Esophagus (tissue), 2 donors: ENCODE results near the gene THADA. TPM values are rescaled to one million over a fixed set of nuclear protein-coding genes. Genes with fewer than 3 reads are reported as not detected.

Experiments
- H3K27ac ChIP-seq, 2 donors: one replicate each; pipeline ENCODE4 v1.5.1; 2013; ENCODE audit warnings: low read depth in 2 of 2, mild to moderate bottlenecking in 2 of 2, inconsistent platforms in 1 of 2, low read length in 1 of 2, moderate library complexity in 1 of 2
- H3K27me3 ChIP-seq, 2 donors: one replicate each; pipeline ENCODE4 v1.6.1; 2013; ENCODE audit warnings: low read length in 2 of 2, control low read depth in 1 of 2, mild to moderate bottlenecking in 1 of 2; ENCODE audit not compliant: insufficient read depth in 2 of 2, control insufficient read depth in 1 of 2
- H3K36me3 ChIP-seq, 2 donors: one replicate each; pipeline ENCODE4 v1.6.1; 2013; ENCODE audit warnings: low read length in 1 of 2; ENCODE audit not compliant: control insufficient read depth in 2 of 2, insufficient read depth in 2 of 2
- H3K4me1 ChIP-seq, 2 donors: one replicate each; pipeline ENCODE4 v1.6.1; 2013; ENCODE audit warnings: low read length in 1 of 2; ENCODE audit not compliant: control insufficient read depth in 2 of 2, insufficient read depth in 2 of 2
- H3K4me3 ChIP-seq, 2 donors: one replicate each; pipeline ENCODE4 v1.5.1; 2013; ENCODE audit warnings: low read length in 2 of 2, mild to moderate bottlenecking in 2 of 2, low read depth in 1 of 2, moderate library complexity in 1 of 2
- H3K9me3 ChIP-seq, 2 donors: one replicate each; pipeline ENCODE4 v1.6.1; 2013; ENCODE audit warnings: mild to moderate bottlenecking in 2 of 2, low read depth in 1 of 2, low read length in 1 of 2, moderate library complexity in 1 of 2; ENCODE audit not compliant: control insufficient read depth in 2 of 2, insufficient read depth in 1 of 2
- WGBS, 2 donors: extraction: QIAGEN DNeasy Blood & Tissue Kit; methylation state at CpG; one replicate each; pipeline ENCODE4 v1.1.7; 2013; 5-methylcytosine and 5-hydroxymethylcytosine counted together
- polyA plus RNA-seq, 2 donors: library from polyadenylated mRNA; stranded (reverse); fragments of 200-250 nt; gene quantifications; one replicate each; pipeline ENCODE4 v1.2.3, GENCODE V29; 2013
- donor health status: healthy with polysubstance abuse.
- donor health status: Bipolar disorder and iron deficiency.

THADA gene
- polyA plus RNA-seq, 2 donors, result 8.3 to 13.2 TPM

DNA sequence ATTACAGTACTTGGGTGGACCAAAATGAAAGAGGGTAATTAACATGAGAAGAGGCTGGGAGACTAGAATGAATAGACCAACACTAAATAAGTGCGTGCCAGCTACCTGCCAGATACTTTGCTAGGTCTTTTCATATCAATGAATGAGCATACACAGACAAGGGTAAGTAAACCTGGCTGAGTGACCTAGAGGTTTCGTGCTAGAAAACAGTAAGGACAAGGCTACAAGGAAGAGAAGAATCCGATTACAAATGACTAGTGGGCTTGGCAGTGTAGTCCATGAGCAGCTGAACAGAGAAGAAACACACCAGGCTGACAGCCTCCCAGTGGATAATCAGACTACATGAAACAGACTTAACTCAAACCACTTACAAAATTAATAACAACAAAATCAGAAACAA, 64.6 kb downstream of the THADA start:
- 79 to 89% methylated on average over 3 of the region's 3 CpGs for whole genome bisulfite sequencing, 2 donors
- Histone ChIP-seq H3K9me3 (no peaks in the 10 kb centered on the region), H3K36me3 (no peaks in the 10 kb centered on the region), H3K27me3 (no peaks in the 10 kb centered on the region), H3K4me1 (no peaks in the 10 kb centered on the region), H3K27ac (no peak overlapping the region), H3K4me3 (no peak overlapping the region)

DNA sequence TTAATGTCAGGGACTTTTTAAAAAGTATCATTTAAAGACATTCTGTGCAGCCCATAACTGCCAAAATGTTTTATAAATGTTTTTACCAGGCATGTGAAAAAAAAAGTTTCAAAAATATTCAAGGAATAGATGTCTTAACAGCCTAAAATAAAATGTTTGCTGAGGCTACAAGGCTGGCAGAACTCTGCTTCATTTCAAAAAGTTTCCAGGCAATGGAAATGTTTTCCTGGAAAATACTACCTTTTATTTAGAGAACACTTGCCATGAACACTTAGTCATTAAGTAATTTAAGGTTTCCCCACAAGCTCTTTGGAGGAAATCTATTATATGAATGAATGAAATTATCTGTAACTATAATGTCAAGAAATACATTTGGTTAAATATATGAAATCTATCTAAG, 68.8 kb downstream of the THADA start:
- H3K27ac ChIP-seq, result no peak overlapping the region
- no peaks in the 10 kb centered on the region for H3K36me3 ChIP-seq
- no peaks in the 10 kb centered on the region for H3K4me1 ChIP-seq
- peaks cover 0 to 3% of the 10 kb centered on the region in 2 donors for H3K9me3 ChIP-seq
- no peak overlapping the region for H3K4me3 ChIP-seq
- no peaks in the 10 kb centered on the region for H3K27me3 ChIP-seq

DNA sequence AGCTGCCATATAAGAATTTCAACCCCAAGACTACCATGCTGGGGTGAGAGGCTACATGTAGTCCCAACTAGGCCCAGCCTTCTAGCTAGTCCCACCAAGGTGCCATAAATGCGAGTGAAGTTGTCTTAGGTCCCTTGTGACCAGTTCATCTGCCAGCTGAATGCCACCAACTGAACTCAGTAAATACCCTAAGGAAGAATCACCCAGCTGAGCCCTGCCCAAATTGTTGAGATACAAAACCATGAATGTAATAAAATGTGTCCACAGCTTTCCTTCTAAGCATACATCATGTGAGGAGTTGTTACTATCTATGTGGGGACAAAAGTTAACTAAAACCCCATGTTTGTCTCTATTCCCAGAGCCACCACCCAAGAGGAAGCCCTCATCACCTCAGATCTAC, 70.3 kb downstream of the THADA start:
- Histone ChIP-seq H3K27ac (peak overlapping the region in 1 of 2 donors; percentile 24), H3K36me3 (no peaks in the 10 kb centered on the region)
- WGBS, 2 donors, result 96 to 100% methylated on average over 1 of the region's 1 CpG

DNA sequence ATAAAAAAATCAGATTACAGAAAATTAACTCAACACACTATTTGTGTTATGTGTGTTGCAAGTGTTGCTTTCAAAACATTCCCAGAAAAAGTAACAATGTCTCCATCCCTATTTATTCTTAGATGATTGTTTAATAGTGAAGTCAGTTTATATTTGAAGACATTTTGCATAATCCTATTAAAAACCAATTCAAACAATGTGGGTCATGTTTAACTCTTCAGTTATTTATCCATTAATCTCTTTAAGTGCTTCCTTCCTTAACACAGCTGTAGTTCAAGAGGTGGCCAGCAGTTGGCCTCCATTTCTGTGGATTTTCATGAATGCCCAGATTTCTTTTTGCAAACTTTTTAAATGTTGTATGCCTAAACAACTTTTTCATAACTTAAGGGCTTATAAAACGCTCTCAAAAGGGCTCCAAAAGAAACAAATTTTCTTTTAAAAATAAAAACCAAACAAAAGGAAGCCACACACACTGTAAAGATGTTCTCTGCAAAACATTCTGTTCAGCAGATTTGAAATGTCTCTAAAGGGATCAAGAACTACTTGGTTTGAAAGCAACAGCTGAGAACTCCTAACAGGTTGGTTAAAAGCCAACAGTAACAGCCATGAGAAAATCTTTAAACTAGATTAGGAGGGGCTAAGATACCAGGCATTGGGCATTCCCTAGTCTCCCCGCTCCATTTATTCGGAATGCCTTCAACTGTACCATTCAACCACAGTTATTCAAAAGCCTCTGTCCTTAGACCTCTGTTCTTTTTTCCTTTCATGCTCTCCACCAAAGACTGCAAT, 71.5 kb downstream of the THADA start:
- no peaks in the 10 kb centered on the region for H3K36me3 ChIP-seq
- no peaks in the 10 kb centered on the region for H3K4me1 ChIP-seq
- no peak overlapping the region for H3K4me3 ChIP-seq
- H3K9me3 ChIP-seq, result peaks cover 0 to 3% of the 10 kb centered on the region in 2 donors
- H3K27ac ChIP-seq, result peak overlapping the region in 1 of 2 donors; percentile 23
- H3K27me3 ChIP-seq, result no peaks in the 10 kb centered on the region
- 76 to 80% methylated on average over 3 of the region's 3 CpGs for WGBS, 2 donors

More for the DNA sequence above, 70.3 kb downstream of the THADA start:
- Histone ChIP-seq H3K4me1 (no peaks in the 10 kb centered on the region), H3K4me3 (no peak overlapping the region), H3K27me3 (no peaks in the 10 kb centered on the region), H3K9me3 (peaks cover 0 to 3% of the 10 kb centered on the region in 2 donors)

DNA sequence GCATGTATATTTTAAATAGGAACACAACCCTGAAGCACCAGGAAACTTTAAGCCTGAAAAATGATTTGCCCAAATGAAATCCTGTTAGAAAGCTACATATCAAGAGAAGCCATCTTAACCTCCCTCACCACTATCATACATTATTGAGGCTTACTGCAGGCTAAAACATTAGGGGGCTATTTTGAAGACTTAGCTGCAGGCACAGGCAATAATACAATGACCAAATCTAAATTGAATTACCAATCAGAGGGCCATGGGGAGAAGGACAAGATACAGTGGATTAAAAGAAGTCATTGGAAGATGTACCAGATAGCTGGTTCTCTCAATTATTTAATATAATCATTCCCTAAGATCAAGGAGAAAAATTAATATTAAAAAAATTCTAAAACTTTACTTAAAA, 73.7 kb downstream of the THADA start:
- H3K9me3 ChIP-seq, result peaks cover 0 to 3% of the 10 kb centered on the region in 2 donors
- H3K4me3 ChIP-seq, result no peak overlapping the region
- H3K4me1 ChIP-seq, result no peaks in the 10 kb centered on the region
- H3K36me3 ChIP-seq, result no peaks in the 10 kb centered on the region
- H3K27ac ChIP-seq, result no peak overlapping the region
- no peaks in the 10 kb centered on the region for H3K27me3 ChIP-seq

DNA sequence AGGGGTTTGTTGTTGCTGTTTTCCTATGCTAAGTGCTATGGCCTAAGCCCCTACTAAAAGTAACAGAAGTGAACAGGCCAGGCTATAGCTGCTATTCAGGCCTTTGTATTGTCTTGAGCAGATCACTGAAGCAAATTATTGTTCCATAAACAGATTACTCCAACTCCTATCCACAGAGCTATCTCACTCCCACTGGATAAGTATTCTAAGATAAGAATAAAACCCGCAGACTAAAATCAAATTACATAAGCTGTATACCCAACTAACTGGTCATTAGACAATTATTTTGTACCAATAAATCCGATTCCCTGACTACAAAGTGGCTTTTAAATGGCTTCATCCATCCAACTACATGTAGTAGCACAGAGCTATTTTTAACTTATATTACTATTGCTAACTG, 74.3 kb downstream of the THADA start:
- WGBS, 2 donors, result 94 to 98% methylated on average over 2 of the region's 2 CpGs
- H3K36me3 ChIP-seq, result no peaks in the 10 kb centered on the region
- peaks cover 0 to 3% of the 10 kb centered on the region in 2 donors for H3K9me3 ChIP-seq
- H3K27me3 ChIP-seq, result no peaks in the 10 kb centered on the region
- H3K4me1 ChIP-seq, result no peaks in the 10 kb centered on the region
- H3K4me3 ChIP-seq, result no peak overlapping the region
- H3K27ac ChIP-seq, result no peak overlapping the region

DNA sequence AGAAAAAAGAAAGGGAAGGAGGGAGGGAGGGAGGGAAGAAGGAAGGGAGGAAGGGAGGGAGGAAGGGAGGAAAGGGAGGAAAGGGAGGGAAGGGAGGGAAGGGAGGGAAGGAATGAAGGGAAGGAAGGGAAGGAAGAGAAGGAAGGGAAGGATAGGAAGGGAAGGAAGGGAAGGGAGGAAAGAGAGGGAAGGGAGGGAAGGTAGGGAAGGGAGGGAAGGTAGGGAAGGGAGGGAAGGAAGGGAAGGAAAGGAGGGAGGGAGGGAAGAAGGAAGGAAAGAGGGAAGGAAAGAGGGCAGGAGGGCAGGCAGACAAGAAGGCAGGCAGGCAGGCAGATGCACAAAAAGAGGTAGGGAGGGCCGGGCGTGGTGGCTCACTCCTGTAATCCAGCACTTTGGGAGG, 74.9 kb downstream of the THADA start:
- Histone ChIP-seq H3K27ac (peak overlapping the region; percentile 18 to 44), H3K36me3 (no peaks in the 10 kb centered on the region), H3K9me3 (peaks cover 0 to 3% of the 10 kb centered on the region in 2 donors), H3K4me3 (no peak overlapping the region), H3K4me1 (no peaks in the 10 kb centered on the region), H3K27me3 (no peaks in the 10 kb centered on the region)
- WGBS, 2 donors, result 94 to 99% methylated on average over 2 of the region's 2 CpGs

DNA sequence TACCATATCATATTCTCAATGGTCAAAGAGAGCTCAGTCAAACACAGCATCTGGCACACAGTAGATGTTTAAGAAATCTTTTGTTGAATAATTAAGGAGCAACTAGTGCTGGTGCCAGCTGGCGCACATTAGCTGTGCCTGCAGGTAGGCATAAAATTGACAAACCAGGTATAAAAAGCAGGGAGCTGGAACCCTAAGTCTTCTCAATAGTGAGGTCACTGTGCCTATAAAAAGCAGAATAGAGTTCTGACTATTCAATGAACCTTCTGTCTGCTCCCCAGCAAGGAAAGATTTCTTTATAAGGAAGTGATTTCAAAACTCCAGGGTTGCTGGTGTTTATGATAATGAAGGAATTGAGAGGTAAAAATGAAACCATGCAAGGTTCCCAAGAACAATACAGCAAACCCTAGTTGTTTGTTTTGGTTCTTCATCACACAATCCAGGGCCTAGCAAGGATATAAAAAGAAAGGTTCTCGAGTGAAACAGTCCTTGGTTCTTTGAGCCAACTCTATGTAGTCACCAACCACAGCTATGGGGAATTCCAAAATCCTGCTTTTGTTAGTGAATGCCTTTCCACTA, 76.1 kb downstream of the THADA start:
- H3K27me3 ChIP-seq, result no peaks in the 10 kb centered on the region
- H3K36me3 ChIP-seq, result no peaks in the 10 kb centered on the region
- H3K9me3 ChIP-seq, result no peaks in the 10 kb centered on the region
- H3K4me3 ChIP-seq, result peak overlapping the region in 1 of 2 donors; percentile 11
- H3K27ac ChIP-seq, result peak overlapping the region; percentile 77 to 81
- 32 to 40% methylated on average over 2 of the region's 2 CpGs for WGBS, 2 donors
- H3K4me1 ChIP-seq, result no peaks in the 10 kb centered on the region

DNA sequence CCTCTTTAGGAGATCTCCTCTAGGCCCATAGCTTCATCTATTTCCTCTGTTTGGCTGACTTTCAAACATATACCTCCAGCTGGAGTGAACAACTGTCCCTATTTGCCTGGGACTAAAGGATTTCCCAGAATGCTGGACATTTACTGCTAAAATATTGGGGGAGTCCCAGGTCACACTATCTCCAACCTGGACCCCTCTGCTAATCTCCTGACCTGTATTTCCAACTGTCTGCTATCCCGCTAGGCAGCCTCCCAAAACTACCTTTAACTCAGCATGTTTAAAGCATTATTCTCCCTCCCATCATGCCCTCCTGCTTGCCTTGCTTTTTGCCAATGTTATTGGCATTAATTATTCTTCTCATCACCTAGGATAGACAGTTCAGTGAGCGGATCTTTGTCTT, 77.1 kb downstream of the THADA start:
- 84 to 85% methylated on average over 2 of the region's 2 CpGs for WGBS, 2 donors
- Histone ChIP-seq H3K27me3 (no peaks in the 10 kb centered on the region), H3K27ac (peak overlapping the region; percentile 18 to 60), H3K4me3 (no peak overlapping the region), H3K9me3 (no peaks in the 10 kb centered on the region), H3K36me3 (no peaks in the 10 kb centered on the region), H3K4me1 (no peaks in the 10 kb centered on the region)

DNA sequence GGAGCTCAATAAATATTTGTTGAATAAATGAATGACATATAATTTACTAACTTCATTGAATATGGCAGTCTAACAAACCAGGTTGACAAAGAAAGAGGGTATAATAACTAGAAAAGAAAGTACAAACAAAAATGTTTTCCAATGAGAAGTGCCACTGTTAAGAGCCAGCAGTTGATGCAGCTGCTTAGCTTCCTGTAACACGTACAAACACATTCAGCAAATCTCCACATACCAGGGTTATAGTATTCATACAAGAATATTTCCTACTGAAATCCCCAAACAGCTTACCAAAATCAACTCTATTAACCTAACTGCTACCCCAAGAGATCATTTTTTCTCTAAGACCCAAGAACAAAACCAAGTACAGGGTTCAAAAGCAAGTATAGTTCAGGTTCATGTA, 77.7 kb downstream of the THADA start:
- Histone ChIP-seq H3K27me3 (no peaks in the 10 kb centered on the region), H3K4me3 (no peak overlapping the region), H3K4me1 (no peaks in the 10 kb centered on the region), H3K9me3 (no peaks in the 10 kb centered on the region), H3K36me3 (no peaks in the 10 kb centered on the region), H3K27ac (no peak overlapping the region)
- WGBS, 2 donors, result 21 to 24% methylated on average over 1 of the region's 1 CpG
